ENCODE data around the gene RFPL2.
"Not testable (repeated sequence)": the region's sequence is repeated elsewhere in the genome, so short reads cannot be mapped to it uniquely, and the experiment has no call there.

RFPL2 gene

DNA sequence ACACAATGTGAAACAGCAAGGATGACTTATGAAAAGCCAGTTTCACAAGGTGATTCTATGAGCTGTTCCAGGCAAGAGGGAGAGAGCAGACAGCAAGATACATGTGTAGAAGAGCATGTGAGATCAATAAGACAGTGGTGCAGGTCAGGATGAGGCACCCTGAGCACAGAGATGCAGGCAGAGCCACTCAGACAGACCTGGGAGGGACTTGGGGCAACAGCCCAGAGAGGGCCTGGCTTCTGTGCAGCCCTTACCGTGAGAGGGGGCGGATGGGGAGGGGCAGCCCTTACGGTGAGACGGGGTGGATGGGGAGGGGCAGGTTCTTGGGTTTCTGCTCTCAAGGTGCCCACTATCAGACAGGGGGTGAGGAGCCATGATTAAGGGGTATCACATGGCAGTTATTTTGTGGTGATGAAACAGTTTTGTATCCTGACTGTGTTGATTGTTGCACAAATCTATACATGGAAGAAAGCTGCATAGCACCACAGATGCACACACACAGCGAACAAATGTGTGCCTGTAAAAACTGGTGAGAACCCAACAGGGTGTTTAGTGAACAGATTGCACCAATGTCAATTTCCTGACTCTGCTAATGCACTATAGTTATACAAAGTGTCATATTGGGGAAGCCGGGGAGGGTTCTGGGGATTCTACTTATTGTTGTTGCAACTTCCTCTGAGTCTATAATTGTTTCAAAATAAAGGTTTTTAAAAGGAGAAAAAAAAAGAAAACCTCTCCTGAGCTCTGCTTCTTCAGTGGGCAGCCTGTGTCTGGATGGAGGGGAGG lies 40.6 kb downstream of the RFPL2 start:
- peaks cover 4% of the 10 kb centered on the region for H3K27me3 ChIP-seq (ENCODE audit: insufficient read depth, low read length, poor library complexity)
- no peak for DNase-seq
- no peak overlapping the region for H3K9ac ChIP-seq (ENCODE audit: low read depth, low read length)
- H3K4me2 ChIP-seq (ENCODE audit: insufficient read depth, low read length), result no peak overlapping the region
- no peak for ATAC-seq (ENCODE audit: insufficient read depth, low read depth)
- no peaks in the 10 kb centered on the region for H3K36me3 ChIP-seq (ENCODE audit: insufficient read depth, low read length)
- H4K20me1 ChIP-seq (ENCODE audit: insufficient read depth, low read length), result no peaks in the 10 kb centered on the region; the same call in 1 of the 2 replicates
- H3K4me1 ChIP-seq (ENCODE audit: insufficient read depth, low read length), result no peaks in the 10 kb centered on the region
- no peak overlapping the region for H2AFZ ChIP-seq (ENCODE audit: low read depth, low read length)
- TF ChIP-seq CTCF (IDR thresholded peaks at IDR 0.05; ENCODE audit: borderline replicate concordance, extremely low read depth, low read length, poor library complexity, severe bottlenecking), result no peak
- TF ChIP-seq EZH2 (IDR thresholded peaks at IDR 0.05; ENCODE audit: borderline replicate concordance, low read depth, low read length, severe bottlenecking), result no peak
- H3K79me2 ChIP-seq (ENCODE audit: insufficient read depth, low read length), result no peaks in the 10 kb centered on the region
- no peak overlapping the region for H3K27ac ChIP-seq (ENCODE audit: low read length)
- H3K4me3 ChIP-seq (ENCODE audit: low read depth in 1 of 2, low read length in 2 of 2), result no peak overlapping the region
- no peaks in the 10 kb centered on the region for H3K9me3 ChIP-seq (ENCODE audit: insufficient read depth, low read length, severe bottlenecking)

GRCh38 chr22:32160411-32160810 lies 44.5 kb downstream of the RFPL2 start:
- H3K4me1 ChIP-seq (ENCODE audit: insufficient read depth, low read length); ATAC-seq (ENCODE audit: insufficient read depth, low read depth); H3K27me3 ChIP-seq (ENCODE audit: insufficient read depth, low read length, poor library complexity); H3K4me2 ChIP-seq (ENCODE audit: insufficient read depth, low read length); H2AFZ ChIP-seq (ENCODE audit: low read depth, low read length); H3K27ac ChIP-seq (ENCODE audit: low read length); H3K9me3 ChIP-seq (ENCODE audit: insufficient read depth, low read length, severe bottlenecking); H3K79me2 ChIP-seq (ENCODE audit: insufficient read depth, low read length); DNase-seq; H3K9ac ChIP-seq (ENCODE audit: low read depth, low read length); H4K20me1 ChIP-seq (ENCODE audit: insufficient read depth, low read length); H3K36me3 ChIP-seq (ENCODE audit: insufficient read depth, low read length); H3K4me3 ChIP-seq (ENCODE audit: low read depth in 1 of 2, low read length in 2 of 2): not testable (repeated sequence)

DNA sequence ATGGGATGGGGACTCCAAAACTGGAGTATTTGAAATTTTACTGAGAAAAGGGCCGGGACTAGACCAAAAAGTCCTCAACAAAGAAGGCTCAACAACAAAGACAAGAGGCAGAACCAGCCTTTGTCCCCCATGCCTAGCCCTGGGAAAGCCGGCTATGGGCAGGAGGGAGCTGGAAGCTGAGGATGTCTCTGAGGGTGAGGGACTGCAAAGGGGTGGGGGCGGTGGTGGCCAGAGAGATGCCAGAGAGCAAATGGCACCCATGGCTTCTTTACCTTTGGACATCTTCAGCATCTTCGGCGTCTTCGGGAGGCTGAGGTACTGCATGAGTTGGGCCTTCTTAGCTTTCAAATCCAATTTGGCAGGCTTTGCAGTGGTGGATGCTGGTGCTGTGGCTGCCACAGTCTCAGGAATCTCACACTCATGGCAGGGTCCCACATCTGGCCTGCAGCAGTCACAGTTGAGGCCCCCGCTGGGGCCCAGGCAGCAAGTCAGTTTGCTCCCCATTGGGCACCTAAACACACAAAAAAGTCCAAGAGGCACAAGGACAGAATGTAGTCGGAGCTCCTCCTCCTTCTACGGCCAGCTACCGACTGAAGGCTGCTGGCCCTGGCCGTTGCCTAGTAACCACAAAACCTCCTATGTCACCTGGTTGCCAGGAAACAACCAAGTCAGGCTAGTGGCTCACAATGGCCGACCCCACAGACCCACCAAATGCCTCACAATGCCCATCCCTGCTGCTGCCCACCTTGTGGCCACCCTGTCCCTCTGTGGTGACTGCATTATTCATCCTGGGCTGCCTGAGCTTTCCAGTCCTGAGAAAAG lies 46.0 kb downstream of the RFPL2 start, which contains the start of gene C22orf42:
C22orf42 (minus strand) TSS at position 592 of the 822 bp plus-strand sequence; CDS start at position 504, 88 bp downstream.
- H3K27ac ChIP-seq (ENCODE audit: low read length), result no peak within 1 kb of the TSS
- no peak for DNase-seq
- no peaks in the 10 kb centered on the region for H4K20me1 ChIP-seq (ENCODE audit: insufficient read depth, low read length)
- H3K79me2 ChIP-seq (ENCODE audit: insufficient read depth, low read length), result no peaks in the 10 kb centered on the region
- no peak within 1 kb of the TSS for H3K4me3 ChIP-seq (ENCODE audit: low read depth in 1 of 2, low read length in 2 of 2)
- TF ChIP-seq EZH2 (IDR thresholded peaks at IDR 0.05; ENCODE audit: borderline replicate concordance, low read depth, low read length, severe bottlenecking), result no peak
- H3K4me2 ChIP-seq (ENCODE audit: insufficient read depth, low read length), result no peak within 1 kb of the TSS
- peaks cover 10% of the 10 kb centered on the region for H3K27me3 ChIP-seq (ENCODE audit: insufficient read depth, low read length, poor library complexity)
- no peaks in the 10 kb centered on the region for H3K9me3 ChIP-seq (ENCODE audit: insufficient read depth, low read length, severe bottlenecking)
- H3K4me1 ChIP-seq (ENCODE audit: insufficient read depth, low read length), result no peaks in the 10 kb centered on the region
- H3K36me3 ChIP-seq (ENCODE audit: insufficient read depth, low read length), result no peaks in the 10 kb centered on the region
- H3K9ac ChIP-seq (ENCODE audit: low read depth, low read length), result no peak within 1 kb of the TSS
- ATAC-seq (ENCODE audit: insufficient read depth, low read depth), result no peak
- H2AFZ ChIP-seq (ENCODE audit: low read depth, low read length), result no peak within 1 kb of the TSS

DNA sequence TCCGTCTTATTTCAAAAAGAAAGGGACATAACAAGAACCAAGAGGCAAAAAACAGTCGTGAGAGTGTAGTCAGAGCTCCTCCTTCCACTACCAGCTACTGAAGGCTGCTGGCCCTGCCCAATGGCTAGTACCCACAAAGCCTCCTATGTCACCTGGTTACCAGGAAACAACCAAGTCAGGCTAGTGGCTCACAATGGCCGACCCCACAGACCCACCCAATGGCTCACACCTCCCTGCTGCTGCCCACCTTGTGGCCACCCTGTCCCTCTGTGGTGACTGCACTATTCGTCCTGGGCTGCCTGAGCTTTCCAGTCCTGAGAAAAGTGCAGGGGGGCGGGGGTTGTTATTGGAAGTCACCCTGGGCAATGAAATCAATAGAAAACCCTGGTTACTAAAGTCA lies 47.2 kb downstream of the RFPL2 start:
- not testable (repeated sequence) for H3K4me1 ChIP-seq (ENCODE audit: insufficient read depth, low read length); H3K9me3 ChIP-seq (ENCODE audit: insufficient read depth, low read length, severe bottlenecking); H3K9ac ChIP-seq (ENCODE audit: low read depth, low read length); H3K27me3 ChIP-seq (ENCODE audit: insufficient read depth, low read length, poor library complexity); H3K4me2 ChIP-seq (ENCODE audit: insufficient read depth, low read length); H2AFZ ChIP-seq (ENCODE audit: low read depth, low read length); ATAC-seq (ENCODE audit: insufficient read depth, low read depth); DNase-seq; H4K20me1 ChIP-seq (ENCODE audit: insufficient read depth, low read length); H3K27ac ChIP-seq (ENCODE audit: low read length); H3K4me3 ChIP-seq (ENCODE audit: low read depth in 1 of 2, low read length in 2 of 2); H3K36me3 ChIP-seq (ENCODE audit: insufficient read depth, low read length); H3K79me2 ChIP-seq (ENCODE audit: insufficient read depth, low read length)

GRCh38 chr22:32154727-32155126 lies 50.1 kb downstream of the RFPL2 start:
- H3K36me3 ChIP-seq (ENCODE audit: insufficient read depth, low read length); H3K9me3 ChIP-seq (ENCODE audit: insufficient read depth, low read length, severe bottlenecking); DNase-seq; H3K9ac ChIP-seq (ENCODE audit: low read depth, low read length); H3K4me1 ChIP-seq (ENCODE audit: insufficient read depth, low read length); H3K4me2 ChIP-seq (ENCODE audit: insufficient read depth, low read length); H3K27ac ChIP-seq (ENCODE audit: low read length); H4K20me1 ChIP-seq (ENCODE audit: insufficient read depth, low read length); H2AFZ ChIP-seq (ENCODE audit: low read depth, low read length); H3K4me3 ChIP-seq (ENCODE audit: low read depth in 1 of 2, low read length in 2 of 2); H3K79me2 ChIP-seq (ENCODE audit: insufficient read depth, low read length); ATAC-seq (ENCODE audit: insufficient read depth, low read depth); H3K27me3 ChIP-seq (ENCODE audit: insufficient read depth, low read length, poor library complexity): not testable (repeated sequence)

DNA sequence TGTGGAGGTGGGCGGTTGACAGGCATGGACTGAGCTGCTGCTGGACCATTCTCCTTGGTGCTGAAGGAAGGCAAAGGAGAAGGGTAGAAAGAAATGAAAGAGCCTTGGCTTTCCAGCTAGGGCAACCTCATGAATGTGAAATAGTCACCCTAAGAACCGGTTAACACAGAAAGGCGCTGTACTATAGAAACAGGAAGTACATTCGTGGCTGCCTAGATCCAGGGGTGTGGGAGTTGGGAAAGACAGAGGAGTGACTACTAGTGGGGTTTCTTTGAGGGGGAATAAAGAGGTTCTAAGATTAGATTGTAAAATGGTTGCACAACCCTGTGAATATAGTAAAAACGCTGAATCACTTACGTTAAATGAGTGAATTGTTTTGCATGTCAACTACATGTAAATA lies 53.2 kb downstream of the RFPL2 start:
- not testable (repeated sequence) for H3K4me2 ChIP-seq (ENCODE audit: insufficient read depth, low read length); DNase-seq; H3K9ac ChIP-seq (ENCODE audit: low read depth, low read length); H3K27ac ChIP-seq (ENCODE audit: low read length); H3K36me3 ChIP-seq (ENCODE audit: insufficient read depth, low read length); ATAC-seq (ENCODE audit: insufficient read depth, low read depth); H2AFZ ChIP-seq (ENCODE audit: low read depth, low read length); H3K27me3 ChIP-seq (ENCODE audit: insufficient read depth, low read length, poor library complexity); H3K4me3 ChIP-seq (ENCODE audit: low read depth in 1 of 2, low read length in 2 of 2); H3K4me1 ChIP-seq (ENCODE audit: insufficient read depth, low read length); H4K20me1 ChIP-seq (ENCODE audit: insufficient read depth, low read length); H3K9me3 ChIP-seq (ENCODE audit: insufficient read depth, low read length, severe bottlenecking); H3K79me2 ChIP-seq (ENCODE audit: insufficient read depth, low read length)

DNA sequence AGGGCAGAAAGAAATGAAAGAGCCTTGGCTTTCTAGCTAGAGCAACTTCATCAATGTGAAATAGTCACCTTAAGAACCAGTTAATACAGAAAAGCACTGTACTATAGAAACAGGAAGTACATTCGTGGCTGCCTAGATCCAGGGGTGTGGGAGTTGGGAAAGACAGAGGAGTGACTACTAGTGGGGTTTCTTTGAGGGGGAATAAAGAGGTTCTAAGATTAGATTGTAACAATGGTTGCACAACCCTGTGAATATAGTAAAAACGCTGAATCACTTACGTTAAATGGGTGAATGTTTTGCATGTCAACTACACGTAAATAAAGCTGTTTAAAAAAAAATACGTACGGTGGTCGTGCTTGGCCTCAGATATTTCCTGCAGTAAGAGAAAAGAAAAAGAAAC lies 54.2 kb downstream of the RFPL2 start:
- not testable (repeated sequence) for H4K20me1 ChIP-seq (ENCODE audit: insufficient read depth, low read length); ATAC-seq (ENCODE audit: insufficient read depth, low read depth); H3K9ac ChIP-seq (ENCODE audit: low read depth, low read length); H3K27me3 ChIP-seq (ENCODE audit: insufficient read depth, low read length, poor library complexity); H3K36me3 ChIP-seq (ENCODE audit: insufficient read depth, low read length); H3K4me2 ChIP-seq (ENCODE audit: insufficient read depth, low read length); H3K9me3 ChIP-seq (ENCODE audit: insufficient read depth, low read length, severe bottlenecking); H3K79me2 ChIP-seq (ENCODE audit: insufficient read depth, low read length); DNase-seq; H3K4me3 ChIP-seq (ENCODE audit: low read depth in 1 of 2, low read length in 2 of 2); H3K4me1 ChIP-seq (ENCODE audit: insufficient read depth, low read length); H3K27ac ChIP-seq (ENCODE audit: low read length); H2AFZ ChIP-seq (ENCODE audit: low read depth, low read length)

Data from DND-41 (cell line).